Calu3 (cell line): ENCODE results near the gene LAT. TPM values are rescaled to one million over a fixed set of nuclear protein-coding genes. Genes with fewer than 3 reads are reported as not detected.

Source experiments
- BruUV-seq: library from RNA; stranded (reverse); fragments of 400-500 nt; replicated peaks from 2 replicates; lab custom pipeline; 2021; lab: Mats Ljungman, UMichigan
- CTCF ChIA-PET: fragments of 300-600 bp; sonication (Branson Sonifier 250); formaldehyde crosslinking; loops from one replicate; lab custom pipeline; 2022; ENCODE audit warnings: antibody characterized with exemption; lab: Charles Lee
- DNase-seq: peaks from one replicate; pipeline ENCODE4 v3.0.0; 2022
- H3K27ac Mint-ChIP-seq: one replicate; pipeline ENCODE4 v1.8.0; 2022; ENCODE audit warnings: mixed read lengths; ENCODE audit not compliant: unreplicated experiment
- H3K27me3 Mint-ChIP-seq: one replicate; pipeline ENCODE4 v1.8.0; 2022; ENCODE audit warnings: mixed read lengths; ENCODE audit not compliant: unreplicated experiment
- H3K36me3 Mint-ChIP-seq: one replicate; pipeline ENCODE4 v1.8.0; 2022; ENCODE audit warnings: mild to moderate bottlenecking, moderate library complexity, mixed read lengths; ENCODE audit not compliant: insufficient read depth, unreplicated experiment
- H3K4me1 Mint-ChIP-seq: one replicate; pipeline ENCODE4 v1.8.0; 2022; ENCODE audit warnings: mild to moderate bottlenecking, low read depth, mixed read lengths; ENCODE audit not compliant: unreplicated experiment
- H3K4me3 Mint-ChIP-seq: one replicate; pipeline ENCODE4 v1.8.0; 2022; ENCODE audit warnings: mild to moderate bottlenecking, low read depth, moderate library complexity, mixed read lengths; ENCODE audit not compliant: unreplicated experiment
- H3K9me3 Mint-ChIP-seq: one replicate; pipeline ENCODE4 v1.8.0; 2022; ENCODE audit warnings: low read depth, mixed read lengths; ENCODE audit not compliant: unreplicated experiment
- intact Hi-C: fragments of 100-400 bp; cut with micrococcal nuclease; formaldehyde crosslinking; loops from one replicate; pipeline ENCODE4 v1.10.0; 2022; ENCODE audit not compliant: unreplicated experiment
- total RNA-seq: library from RNA; stranded (reverse); gene quantifications from 2 replicates; pipeline ENCODE4 v1.2.3, GENCODE V29; 2022
- TF ChIP-seq, protein P1 (sequence below): fragments of 200-600 bp; IDR thresholded peaks from one replicate; pipeline ENCODE4 v1.8.0; 2022; ENCODE audit warnings: antibody characterized with exemption; ENCODE audit not compliant: unreplicated experiment

LAT gene
- total RNA-seq, 1 experiment from 2014 or later = 11.3 TPM

DNA sequence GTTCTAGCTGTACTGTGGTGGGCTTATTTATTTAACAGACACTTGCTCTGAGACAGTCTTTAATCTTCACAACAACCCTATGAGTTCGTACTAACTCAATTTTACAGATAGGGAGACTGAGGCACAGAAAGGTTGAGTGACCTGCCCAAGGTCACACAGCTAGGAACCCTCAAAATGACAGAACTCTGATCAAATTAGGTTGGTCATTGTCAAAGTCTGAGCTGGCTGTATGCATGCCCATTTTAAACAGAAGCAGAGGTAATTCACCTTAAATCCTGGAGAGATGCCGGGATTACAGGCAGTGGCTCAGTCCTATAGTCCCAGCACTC is 24.9 kb downstream of the LAT start:
- no peaks in the 10 kb centered on the region for H3K9me3 Mint-ChIP-seq

DNA sequence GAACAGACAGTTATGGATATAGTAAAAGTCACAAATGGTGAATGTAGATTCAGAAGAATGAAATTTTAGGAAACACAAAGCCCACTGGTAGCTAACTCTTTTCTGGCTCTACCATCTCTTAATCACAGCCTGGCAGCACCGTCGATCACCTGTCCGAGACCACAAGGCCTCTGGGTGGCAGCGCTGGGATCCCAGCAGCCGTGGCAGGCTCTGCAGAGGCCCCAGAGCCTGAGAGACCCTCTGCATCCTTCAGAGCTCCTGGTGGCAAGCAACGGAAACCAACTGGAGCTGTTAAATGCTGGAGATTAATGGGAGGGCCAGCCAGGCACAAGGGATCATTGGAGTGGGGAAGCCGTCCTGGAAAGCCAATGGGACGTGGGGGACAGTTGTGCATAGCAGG is 26.3 kb downstream of the LAT start:
- CTCF ChIA-PET = interaction anchor here (0.6 kb wide), 2 partner anchors 17 to 163 kb away, joined by 3 read pairs; no protein-coding TSS in a partner anchor
- TF ChIP-seq, protein P1, sequence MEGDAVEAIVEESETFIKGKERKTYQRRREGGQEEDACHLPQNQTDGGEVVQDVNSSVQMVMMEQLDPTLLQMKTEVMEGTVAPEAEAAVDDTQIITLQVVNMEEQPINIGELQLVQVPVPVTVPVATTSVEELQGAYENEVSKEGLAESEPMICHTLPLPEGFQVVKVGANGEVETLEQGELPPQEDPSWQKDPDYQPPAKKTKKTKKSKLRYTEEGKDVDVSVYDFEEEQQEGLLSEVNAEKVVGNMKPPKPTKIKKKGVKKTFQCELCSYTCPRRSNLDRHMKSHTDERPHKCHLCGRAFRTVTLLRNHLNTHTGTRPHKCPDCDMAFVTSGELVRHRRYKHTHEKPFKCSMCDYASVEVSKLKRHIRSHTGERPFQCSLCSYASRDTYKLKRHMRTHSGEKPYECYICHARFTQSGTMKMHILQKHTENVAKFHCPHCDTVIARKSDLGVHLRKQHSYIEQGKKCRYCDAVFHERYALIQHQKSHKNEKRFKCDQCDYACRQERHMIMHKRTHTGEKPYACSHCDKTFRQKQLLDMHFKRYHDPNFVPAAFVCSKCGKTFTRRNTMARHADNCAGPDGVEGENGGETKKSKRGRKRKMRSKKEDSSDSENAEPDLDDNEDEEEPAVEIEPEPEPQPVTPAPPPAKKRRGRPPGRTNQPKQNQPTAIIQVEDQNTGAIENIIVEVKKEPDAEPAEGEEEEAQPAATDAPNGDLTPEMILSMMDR = no peak
- H3K27me3 Mint-ChIP-seq = peaks cover 35% of the 10 kb centered on the region
- H3K9me3 Mint-ChIP-seq = no peaks in the 10 kb centered on the region
- no peak overlapping the region for H3K27ac Mint-ChIP-seq
- H3K4me3 Mint-ChIP-seq = no peak overlapping the region
- H3K36me3 Mint-ChIP-seq = no peaks in the 10 kb centered on the region
- no peak for DNase-seq
- intact Hi-C loops = no loop called here
- H3K4me1 Mint-ChIP-seq = no peaks in the 10 kb centered on the region
- BruUV-seq = no TSS peak

More for the DNA sequence above, 24.9 kb downstream of the LAT start:
- no peaks in the 10 kb centered on the region for H3K4me1 Mint-ChIP-seq
- CTCF ChIA-PET = interaction anchor here (0.7 kb wide), 1 partner anchor 43 kb away, joined by 3 read pairs; no protein-coding TSS in a partner anchor
- no peak overlapping the region for H3K4me3 Mint-ChIP-seq
- no TSS peak for BruUV-seq
- H3K27me3 Mint-ChIP-seq = peaks cover 48% of the 10 kb centered on the region
- no peak overlapping the region for H3K27ac Mint-ChIP-seq
- DNase-seq = no peak
- TF ChIP-seq, protein P1 = no peak
- H3K36me3 Mint-ChIP-seq = no peaks in the 10 kb centered on the region
- intact Hi-C loops = no loop called here

DNA sequence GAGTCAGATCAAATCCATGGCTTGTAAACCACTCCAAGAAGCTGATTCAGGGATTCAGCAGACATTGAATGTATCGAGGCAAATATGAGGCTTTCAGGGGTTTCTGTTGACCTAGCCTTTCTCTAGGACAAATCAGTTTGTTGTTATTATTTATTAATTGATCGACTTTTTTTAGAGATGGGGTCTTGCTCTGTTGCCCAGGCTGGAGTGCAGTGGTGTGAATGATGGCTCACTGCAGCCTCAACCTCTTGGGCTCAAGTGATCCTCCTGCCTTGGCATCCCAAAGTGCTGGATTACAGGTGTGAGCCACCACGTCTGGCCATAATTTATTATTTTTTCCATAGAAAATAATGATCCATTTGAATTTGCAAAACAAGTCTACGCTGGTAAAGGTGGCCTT is 27.0 kb downstream of the LAT start:
- BruUV-seq = no TSS peak
- Mint-ChIP-seq H3K4me3 (no peak overlapping the region), H3K27ac (no peak overlapping the region), H3K4me1 (no peaks in the 10 kb centered on the region), H3K9me3 (no peaks in the 10 kb centered on the region), H3K36me3 (no peaks in the 10 kb centered on the region), H3K27me3 (peaks cover 30% of the 10 kb centered on the region)
- TF ChIP-seq, protein P1 = no peak
- DNase-seq = no peak
- intact Hi-C loops = no loop called here
- CTCF ChIA-PET = no interaction called here

DNA sequence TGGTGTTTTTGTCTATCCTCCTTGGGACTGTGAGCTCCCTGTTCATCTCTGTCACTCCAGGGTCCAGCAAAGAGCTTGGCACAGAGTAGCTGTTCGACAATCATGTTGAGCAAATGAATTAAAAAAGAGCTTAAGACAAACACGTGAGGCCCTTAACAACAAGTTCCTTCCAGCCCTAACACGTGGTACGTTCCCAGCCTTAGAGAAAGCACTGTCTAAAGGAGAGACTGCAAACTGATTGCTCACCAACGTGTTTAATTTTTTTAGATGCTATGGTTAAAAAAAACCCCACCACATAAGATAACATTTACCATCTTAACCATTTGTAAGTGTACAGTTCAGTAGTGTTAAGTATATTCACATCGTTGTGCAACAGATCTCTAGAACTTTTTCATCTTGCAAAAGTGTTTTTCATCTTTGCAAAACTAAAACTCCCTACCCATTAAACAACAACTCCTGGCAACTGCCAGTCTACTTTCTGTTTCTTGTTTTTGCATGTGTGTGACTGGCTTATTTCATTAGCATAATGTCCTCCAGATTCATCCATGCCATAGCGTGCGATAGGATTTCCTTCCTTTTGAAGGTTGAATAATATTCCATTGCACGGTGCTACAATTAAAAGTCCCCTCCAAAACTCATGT is 28.2 kb downstream of the LAT start:
- H3K4me1 Mint-ChIP-seq = no peaks in the 10 kb centered on the region
- intact Hi-C loops = no loop called here
- DNase-seq = no peak
- H3K36me3 Mint-ChIP-seq = no peaks in the 10 kb centered on the region
- H3K9me3 Mint-ChIP-seq = no peaks in the 10 kb centered on the region
- peaks cover 30% of the 10 kb centered on the region for H3K27me3 Mint-ChIP-seq
- BruUV-seq = no TSS peak
- CTCF ChIA-PET = no interaction called here
- TF ChIP-seq, protein P1 = no peak
- H3K4me3 Mint-ChIP-seq = no peak overlapping the region
- no peak overlapping the region for H3K27ac Mint-ChIP-seq
